GM19099 (cell line): ENCODE results near the gene LY6G6C.

Source experiments
- POLR2A ChIP-seq: IDR thresholded peaks from 3 replicates; pipeline ENCODE4 v1.6.1; 2011; ENCODE audit warnings: low read depth; ENCODE audit not compliant: insufficient read length; ENCODE audit errors: extremely low read depth

Gene LY6G6C

DNA sequence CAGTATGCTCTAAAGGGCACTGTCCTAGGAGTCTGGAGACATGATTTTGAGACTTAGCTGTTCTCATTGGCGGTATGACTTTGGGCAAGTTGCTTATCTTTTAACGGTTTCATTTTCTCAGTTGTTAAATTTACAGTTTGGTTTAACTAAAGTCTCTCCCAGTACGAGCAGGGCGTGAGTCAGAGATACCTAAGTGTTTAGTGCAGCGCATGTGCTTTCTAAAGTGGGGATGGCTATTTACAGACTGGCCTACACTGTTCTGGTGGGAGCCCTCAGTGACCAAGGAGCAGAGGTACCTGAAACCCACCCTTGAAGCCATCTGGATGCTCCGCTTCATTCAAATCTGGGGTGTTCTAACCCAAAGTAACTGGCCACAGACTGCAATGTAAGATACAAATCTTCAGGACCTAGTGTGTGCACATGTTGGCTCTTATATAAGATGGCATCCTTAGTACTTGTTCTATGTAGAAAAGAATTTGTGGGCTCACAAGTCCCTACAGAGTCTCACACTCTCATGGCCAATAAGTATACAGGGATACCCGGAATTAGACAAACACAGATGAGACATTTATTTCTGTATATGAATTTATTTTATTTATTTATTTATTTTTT, 29.0 kb upstream of the LY6G6C start:
- no peak for TF ChIP-seq POLR2A

DNA sequence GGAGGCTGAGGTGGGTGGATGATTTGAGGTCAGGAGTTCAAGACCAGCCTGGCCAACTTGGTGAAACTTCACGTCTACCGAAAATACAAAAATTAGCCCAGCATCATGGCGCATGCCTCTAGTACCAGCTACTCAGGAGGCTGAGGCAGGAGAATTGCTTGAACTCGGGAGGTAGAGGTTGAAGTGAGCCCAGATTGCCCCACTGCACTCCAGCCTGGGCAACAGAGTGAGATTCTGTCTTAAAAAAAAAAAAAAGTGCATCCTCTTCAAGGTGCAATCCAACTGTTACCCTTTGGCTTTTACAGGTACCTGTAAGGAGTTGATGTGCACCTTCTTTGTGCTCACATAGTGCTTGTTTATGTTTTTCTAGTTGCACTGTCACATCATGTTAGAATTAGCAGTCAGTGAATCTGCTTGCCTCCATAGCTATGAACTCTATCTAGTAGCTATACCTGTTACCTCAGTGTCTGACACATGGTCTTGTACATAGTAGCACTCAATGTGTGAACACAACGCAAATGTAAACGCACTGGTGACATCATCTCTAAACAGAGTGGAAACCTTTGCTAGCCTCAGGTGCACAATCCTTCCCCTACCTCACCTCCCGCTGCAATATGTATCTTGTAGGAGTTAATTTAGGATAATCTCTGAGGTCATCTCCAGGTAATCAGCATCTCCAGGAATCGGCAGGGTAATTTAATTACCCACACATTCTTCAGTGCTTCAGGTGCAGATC, 27.9 kb upstream of the LY6G6C start:
- TF ChIP-seq POLR2A, result no peak

DNA sequence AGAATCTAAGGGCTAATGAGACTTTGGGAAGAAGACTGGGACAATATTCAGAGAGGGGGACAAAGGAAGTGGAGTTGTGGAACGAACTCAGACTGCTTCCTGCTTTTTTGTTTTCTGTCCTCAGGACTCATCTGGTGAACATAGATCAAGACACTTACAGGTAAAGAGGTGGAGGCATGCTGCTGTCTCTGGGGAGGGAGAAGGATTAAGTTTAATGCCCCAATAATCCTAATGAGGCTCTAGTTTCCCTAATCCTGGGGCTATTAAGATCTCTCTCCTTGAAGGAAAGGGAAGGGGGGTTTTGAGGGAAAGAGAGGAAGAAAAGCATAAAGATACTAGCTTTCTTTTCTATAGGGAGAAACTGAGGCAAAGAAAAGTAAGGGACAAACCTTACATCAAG, 22.9 kb upstream of the LY6G6C start:
- TF ChIP-seq POLR2A, result no peak

DNA sequence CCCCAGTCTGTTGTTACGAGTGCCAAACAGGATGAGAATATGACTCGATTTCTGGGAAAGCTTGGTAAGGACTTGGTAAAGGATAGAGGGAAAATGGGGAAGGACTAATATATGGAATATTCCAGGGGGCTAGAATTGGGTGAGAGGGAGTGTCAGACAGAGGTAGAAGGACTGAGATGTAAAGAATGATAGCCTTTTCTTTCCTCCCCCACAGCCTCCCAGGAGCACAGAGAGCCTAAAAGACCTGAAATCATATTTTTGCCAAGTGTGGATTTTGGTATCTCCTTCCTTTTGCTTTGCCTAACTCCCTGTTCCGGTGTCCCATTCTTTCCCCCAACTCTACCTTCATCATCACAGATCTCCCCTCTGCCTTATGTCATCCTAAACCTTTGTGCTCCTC, 21.3 kb upstream of the LY6G6C start:
- TF ChIP-seq POLR2A, result no peak

DNA sequence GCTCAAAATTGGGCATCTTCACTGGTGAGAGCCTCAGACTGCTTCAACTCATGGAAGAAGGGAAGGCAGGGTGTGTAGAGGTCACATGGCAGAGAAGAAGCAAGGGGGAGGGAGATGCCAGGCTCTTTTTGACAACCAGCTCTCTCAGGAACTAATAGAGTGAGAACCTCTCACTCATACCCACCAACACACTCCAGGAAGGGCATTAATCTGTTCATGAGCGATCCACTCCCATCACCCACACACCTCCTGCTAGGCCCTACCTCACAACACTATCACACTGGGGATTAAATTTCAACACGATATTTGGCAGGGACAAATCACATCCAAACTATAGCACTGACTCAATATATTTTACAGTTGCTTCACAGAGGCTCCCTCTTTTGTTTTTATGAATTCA, 20.3 kb upstream of the LY6G6C start:
- no peak for TF ChIP-seq POLR2A

DNA sequence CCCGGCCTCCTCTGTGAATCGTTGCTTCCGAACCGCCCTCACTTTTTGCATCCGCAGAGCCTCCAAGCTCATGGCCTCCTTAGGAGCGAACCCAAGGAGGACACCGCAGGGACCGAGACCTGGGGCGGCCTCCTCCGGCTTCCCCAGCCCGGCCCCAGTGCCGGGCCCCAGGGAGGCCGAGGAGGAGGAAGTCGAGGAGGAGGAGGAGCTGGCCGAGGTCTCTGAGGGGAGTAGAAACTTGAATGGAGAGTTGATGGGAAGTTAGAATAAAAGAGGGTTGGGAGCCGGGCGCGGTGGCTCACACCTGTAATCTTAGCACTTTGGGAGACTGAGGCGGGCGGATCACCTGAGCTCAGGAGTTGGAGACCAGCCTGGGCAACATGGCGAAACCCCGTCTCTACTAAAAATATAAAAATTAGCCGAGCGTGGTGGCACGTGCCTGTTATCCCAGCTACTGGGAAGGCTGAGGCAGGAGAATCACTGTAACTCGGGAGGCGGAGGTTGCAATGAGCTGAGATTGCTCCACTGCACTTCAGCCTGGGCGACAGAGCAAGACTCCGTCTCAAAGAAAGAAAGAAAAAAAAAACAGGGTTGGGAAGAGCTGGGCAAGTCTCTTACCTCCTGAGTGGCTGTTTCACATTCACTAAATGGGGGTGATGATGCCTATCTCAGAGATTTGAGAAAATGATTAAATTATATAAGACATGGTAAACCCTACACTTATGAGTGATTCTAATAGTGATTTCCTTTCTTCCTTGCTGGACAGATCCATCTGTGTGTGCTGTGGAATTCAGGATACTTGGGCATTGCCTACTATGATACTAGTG, 19.1 kb upstream of the LY6G6C start:
- TF ChIP-seq POLR2A, result no peak

DNA sequence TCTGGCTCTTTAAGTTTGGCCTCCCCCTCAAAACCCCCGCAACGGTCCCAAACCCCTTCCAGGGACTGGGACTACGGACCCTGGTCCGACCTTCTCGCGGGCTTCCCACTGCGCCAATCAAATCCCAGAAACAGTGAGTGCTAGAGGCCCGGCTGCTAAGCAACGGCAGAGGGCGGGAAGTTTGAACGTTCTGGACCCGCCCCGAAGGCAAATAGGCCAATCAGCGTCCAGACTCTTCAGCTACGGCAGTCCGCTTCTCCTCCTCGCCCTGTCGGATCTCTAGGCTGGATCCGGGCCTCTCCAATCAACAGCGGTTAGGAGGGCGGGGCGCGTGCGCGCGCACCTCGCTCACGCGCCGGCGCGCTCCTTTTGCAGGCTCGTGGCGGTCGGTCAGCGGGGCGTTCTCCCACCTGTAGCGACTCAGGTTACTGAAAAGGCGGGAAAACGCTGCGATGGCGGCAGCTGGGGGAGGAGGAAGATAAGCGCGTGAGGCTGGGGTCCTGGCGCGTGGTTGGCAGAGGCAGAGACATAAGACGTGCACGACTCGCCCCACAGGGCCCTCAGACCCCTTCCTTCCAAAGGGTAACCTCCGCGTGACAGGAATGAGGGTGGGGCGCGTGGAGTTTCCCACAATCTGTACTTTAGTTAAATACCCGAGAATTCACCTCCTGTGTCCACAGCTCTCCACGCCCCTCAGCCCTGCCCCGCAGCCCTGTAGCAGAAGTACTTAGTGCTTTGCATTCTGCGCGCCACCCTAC, 18.3 kb upstream of the LY6G6C start, which contains the start of gene MSH5:
TSS of gene MSH5 (plus strand) at position 367 of the 758 bp plus-strand sequence. CDS start 462 bp downstream, outside the sequence.
- peak; percentile 68 for TF ChIP-seq POLR2A

DNA sequence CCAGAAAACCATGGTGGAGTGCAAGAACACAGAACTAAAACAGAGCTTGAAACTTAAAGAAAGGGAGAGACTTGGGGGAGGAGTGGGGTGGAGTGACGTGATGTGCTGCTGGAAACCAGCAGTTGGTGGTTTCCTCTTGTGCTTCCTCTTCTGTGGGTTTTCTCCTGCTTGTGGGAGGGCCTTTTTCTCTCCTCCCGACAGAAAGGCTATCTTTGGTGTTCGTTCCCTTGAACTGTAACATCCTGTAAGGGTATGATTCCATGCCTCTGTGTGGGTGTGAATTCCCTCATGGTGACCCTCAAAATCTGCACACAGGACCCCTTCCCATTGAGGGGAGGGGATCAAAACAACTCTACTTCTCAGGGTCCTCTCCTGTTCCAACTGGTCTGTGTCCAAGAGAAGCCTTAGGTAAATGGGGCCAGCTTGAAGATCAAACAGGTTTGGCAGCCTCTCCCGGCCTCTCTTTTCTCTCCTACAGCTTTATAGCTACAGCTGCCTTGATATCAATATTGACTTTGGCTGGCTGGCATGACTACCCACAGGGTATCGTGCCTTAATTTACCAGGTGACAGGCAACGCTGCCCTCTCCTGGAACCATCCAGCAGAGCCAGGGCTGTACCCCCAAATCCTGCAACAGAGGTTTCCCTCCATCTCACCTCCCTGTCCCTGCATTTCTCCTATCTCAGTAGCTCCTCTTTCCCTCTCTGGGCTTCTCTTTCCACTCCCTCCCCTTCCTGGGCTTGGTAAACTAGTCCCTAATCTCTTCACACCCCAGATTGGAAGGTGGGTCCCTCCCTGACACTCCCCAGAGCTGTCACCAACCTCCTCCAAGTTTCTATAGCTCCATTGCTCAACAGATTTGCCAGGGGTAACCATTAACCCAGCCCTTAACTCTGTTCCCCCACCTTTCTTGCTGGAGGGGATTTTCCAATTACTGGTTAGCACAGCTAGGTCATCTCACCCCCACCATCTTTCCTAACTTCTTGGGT, 16.7 kb upstream of the LY6G6C start:
- TF ChIP-seq POLR2A, result peak; percentile 60

DNA sequence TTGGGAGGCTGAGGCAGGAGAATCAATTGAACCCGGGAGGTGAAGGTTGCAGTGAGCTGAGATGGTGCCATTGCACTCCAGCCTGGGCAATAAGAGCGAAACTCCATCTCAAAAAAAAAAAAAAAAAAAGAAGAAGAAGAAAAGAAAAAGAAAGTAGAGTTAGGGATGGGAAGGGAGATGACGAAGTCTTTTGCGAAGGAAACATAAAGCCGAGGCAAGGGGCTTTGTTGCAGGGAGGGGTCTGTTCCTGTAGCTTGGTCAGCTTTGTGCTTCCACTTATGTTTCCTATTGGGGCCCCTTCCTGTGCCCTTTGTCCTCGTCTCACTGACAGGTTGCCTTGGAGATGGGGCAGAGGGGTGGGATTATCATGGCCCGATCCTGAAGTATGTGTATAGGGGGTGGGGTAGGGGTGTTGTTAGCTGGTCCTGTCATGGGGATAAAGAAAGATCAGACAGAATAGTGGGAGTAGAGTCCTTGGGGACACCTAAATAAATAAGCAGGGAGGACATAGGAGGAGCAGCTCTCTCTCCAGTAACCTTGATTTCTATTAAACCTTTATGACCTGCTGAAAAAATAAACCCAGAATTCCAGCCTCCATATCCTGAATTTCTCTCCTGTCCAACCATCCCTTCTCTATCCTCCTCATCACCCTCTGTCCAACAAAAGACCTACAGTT, 15.9 kb upstream of the LY6G6C start:
- TF ChIP-seq POLR2A, result no peak

DNA sequence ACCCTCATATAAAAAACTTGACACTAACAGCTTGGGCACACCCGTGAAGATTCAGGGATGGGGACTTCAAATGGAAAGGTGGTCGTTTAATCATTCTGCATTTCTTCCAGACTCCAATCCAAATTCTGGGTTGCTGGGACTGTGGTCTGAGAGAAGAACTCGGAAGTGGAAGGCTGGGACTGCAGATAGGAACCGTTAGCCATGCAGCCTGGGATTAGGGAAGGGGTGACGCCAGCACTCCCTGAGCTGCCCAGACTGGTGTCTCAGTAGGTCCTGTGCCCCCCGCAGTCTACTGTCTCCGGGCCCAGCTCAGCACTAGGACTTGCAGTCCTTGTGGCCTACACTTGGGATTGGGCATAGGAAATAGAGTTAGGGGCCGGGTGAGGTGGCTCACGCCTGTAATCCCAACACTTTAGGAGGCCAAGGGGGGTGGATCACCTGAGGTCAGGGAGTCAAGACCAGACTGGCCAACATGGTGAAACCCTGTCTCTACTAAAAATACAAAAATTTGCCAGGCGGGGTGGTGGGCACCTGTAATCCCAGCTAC, 15.3 kb upstream of the LY6G6C start:
- TF ChIP-seq POLR2A, result no peak

DNA sequence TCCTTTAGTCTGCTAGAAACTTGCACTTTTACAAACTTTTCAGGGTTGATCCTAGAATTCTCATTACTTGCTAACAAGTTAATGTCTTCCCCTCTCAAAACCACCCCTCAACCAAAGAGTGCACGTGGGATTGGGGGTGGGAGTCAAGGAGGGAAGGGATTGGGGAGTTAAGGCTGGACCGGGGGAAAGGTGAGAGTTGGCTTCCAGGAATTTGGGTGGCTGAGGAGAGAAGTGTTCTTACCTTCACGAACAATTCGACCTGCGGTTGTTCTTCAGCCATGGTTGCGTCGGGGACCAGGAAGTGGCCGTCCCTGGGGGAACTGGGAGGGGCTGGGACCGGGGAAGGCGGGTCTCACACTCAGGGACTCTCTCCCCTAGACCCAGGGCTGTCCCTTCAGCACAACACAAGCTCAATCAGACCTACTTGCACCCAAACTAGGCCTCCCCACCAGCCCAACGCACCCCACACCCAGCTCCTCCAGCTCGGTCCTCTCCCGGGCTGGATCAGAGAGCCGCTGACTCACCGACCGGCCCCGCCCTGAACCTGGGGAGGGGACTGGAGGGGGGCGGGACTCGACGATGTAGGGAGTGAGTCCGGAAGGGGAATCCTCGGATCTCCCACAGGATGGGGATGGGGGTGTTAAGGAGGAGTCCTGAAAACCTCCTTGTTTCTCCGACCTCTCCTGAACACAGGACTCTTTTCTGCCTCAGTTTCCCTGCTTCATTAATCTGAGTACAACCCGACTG, 14.6 kb upstream of the LY6G6C start, which contains the start of gene CLIC1:
TSS of gene CLIC1 (minus strand) at position 510 of the 747 bp plus-strand sequence. CDS start at position 280, 230 bp downstream.
- TF ChIP-seq POLR2A, result peak; percentile 87

DNA sequence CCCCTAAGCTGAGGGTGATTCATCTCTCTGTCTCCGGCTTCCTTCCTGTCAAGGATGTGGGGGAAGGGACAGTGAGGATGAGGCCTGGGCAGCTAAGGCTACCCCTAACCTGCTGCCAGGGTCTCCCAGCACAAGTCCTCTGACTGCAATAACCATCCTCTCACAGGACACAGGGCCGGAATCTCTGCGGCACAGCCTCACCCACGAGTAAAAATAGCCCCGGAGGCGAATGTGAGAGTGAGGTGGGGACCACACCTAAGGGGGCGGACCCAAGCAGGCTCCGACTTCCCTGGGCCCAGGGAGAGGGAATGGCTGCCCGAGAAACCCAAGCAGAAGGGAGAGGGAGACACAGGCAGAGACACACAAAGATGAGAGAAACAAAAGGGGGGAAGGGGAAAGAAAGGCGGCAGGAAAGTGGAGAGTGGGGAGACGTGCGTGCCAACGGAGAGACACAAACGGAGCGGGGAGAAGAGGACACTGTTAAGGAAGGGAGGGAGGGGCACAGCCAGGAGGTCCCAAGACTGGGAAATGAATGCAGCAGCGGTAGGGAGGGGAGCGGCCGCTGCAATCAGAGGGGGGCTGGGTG, 13.4 kb upstream of the LY6G6C start:
- no peak for TF ChIP-seq POLR2A
